ENCODE measurements around the gene UVRAG. TPM values are rescaled to one million over a fixed set of nuclear protein-coding genes. Genes with fewer than 3 reads are reported as not detected.
A peak's percentile ranks its signal among the peaks of the same experiment; 100 is the strongest.

The UVRAG gene
- total and polyA plus RNA-seq, 2 donors = 20.0 to 21.8 TPM

DNA sequence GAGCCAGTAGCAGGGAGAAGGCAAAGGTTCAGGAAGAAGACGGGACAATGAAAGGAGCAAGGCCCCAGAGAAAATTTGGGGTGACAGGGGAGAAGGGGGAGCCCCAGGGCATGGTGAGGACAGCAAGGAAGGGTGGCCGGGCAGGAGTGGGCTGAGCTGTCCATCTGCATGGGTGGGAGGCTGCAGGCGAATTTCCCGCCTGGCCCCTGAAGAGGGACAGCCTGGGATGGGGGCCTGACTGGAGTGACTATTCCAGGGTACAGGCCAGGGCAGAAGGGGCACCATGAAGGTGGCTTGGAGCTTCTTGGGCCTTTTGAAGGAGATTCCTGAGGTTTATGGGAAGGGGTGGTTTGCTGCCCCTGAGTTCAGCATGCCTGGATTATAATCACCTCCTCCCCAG is 335.1 kb downstream of the UVRAG start:
- no peaks in the 10 kb centered on the region for H3K9me3 ChIP-seq (ENCODE audit: control insufficient read depth in 2 of 2, insufficient read depth in 1 of 2, low read length in 1 of 2)
- WGBS = 95% methylated on average over 4 of the region's 4 CpGs
- no peak overlapping the region for H3K4me3 ChIP-seq (ENCODE audit: low read length in 2 of 2)
- H3K27ac ChIP-seq (ENCODE audit: low read depth in 1 of 2, low read length in 1 of 2) = no peak overlapping the region
- no peaks in the 10 kb centered on the region for H3K36me3 ChIP-seq (ENCODE audit: control insufficient read depth in 2 of 2, insufficient read depth in 2 of 2, low read length in 1 of 2)
- DNase-seq (ENCODE audit: low read depth in 6 of 9, low spot score in 9 of 9) = no peak
- H3K27me3 ChIP-seq (ENCODE audit: control insufficient read depth in 2 of 2, insufficient read depth in 1 of 2, low read length in 1 of 2) = peaks cover 0 to 11% of the 10 kb centered on the region in 2 donors
- peaks cover 5 to 14% of the 10 kb centered on the region in 2 donors for H3K4me1 ChIP-seq (ENCODE audit: control insufficient read depth in 2 of 2, insufficient read depth in 2 of 2, low read length in 2 of 2)

DNA sequence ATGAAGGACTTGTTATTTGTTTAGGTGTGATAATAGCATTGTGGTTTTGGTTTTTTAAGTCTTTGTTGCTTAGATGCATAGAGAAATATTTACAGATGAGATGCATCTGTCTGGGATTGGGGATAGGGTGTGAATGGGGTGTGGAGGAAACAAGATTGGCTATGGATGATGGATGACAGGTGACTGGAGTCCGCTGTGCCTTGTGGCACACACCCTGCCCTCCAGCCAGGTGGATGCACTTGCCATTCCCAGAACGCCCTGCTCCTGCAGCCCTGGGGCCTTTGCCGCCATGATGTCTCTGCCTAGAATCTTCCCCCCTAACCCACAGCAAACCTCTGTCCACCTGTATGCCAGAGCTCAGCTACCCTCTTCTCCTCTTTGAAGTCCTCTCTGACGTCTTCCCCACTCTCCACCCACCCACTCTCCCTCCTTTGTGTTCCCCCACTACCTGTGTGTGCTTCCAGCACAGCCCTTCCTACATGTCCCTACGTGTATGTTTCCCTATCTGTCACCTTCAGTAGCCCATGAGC is 336.6 kb downstream of the UVRAG start:
- peaks cover 0 to 11% of the 10 kb centered on the region in 2 donors for H3K27me3 ChIP-seq (ENCODE audit: control insufficient read depth in 2 of 2, insufficient read depth in 1 of 2, low read length in 1 of 2)
- no peak for DNase-seq (ENCODE audit: low read depth in 6 of 9, low spot score in 9 of 9)
- no peak overlapping the region for H3K4me3 ChIP-seq (ENCODE audit: low read length in 2 of 2)
- H3K9me3 ChIP-seq (ENCODE audit: control insufficient read depth in 2 of 2, insufficient read depth in 1 of 2, low read length in 1 of 2) = no peaks in the 10 kb centered on the region
- WGBS = 75% methylated on average over 5 of the region's 5 CpGs
- H3K4me1 ChIP-seq (ENCODE audit: control insufficient read depth in 2 of 2, insufficient read depth in 2 of 2, low read length in 2 of 2) = peaks cover 5 to 14% of the 10 kb centered on the region in 2 donors
- H3K27ac ChIP-seq (ENCODE audit: low read depth in 1 of 2, low read length in 1 of 2) = no peak overlapping the region
- no peaks in the 10 kb centered on the region for H3K36me3 ChIP-seq (ENCODE audit: control insufficient read depth in 2 of 2, insufficient read depth in 2 of 2, low read length in 1 of 2)

DNA sequence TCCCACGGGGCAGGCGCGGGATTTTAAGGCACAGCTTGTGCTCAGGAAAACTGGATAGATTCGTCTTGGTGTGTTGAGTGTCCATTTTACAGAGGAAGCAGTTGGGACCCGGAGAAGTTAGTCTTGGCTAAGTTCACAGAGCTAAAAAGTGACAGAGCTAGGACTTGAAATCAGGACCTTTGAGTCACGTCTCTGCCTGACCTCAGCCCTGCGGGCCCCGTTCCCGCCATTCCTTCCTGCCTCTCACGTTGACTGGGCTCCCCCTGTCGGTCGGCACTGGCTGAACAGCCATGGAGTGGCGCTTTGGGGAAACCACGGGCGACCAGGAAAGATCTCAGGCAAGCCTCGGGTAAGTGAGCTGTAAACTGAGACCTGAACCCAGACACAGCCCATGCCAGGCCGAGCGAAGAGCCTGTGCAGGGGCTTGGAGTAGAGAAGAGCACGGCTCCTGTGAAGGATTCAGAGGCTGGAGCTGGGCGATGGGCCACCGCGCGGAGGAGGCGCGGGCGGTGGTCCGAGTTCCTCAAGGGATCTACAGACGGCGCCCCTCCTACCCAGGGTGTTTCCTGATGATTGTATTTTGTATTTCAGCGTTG is 337.2 kb downstream of the UVRAG start:
- peaks cover 0 to 11% of the 10 kb centered on the region in 2 donors for H3K27me3 ChIP-seq (ENCODE audit: control insufficient read depth in 2 of 2, insufficient read depth in 1 of 2, low read length in 1 of 2)
- peaks cover 5 to 14% of the 10 kb centered on the region in 2 donors for H3K4me1 ChIP-seq (ENCODE audit: control insufficient read depth in 2 of 2, insufficient read depth in 2 of 2, low read length in 2 of 2)
- 14% methylated on average over 30 of the region's 30 CpGs for WGBS
- no peak overlapping the region for H3K27ac ChIP-seq (ENCODE audit: low read depth in 1 of 2, low read length in 1 of 2)
- no peaks in the 10 kb centered on the region for H3K9me3 ChIP-seq (ENCODE audit: control insufficient read depth in 2 of 2, insufficient read depth in 1 of 2, low read length in 1 of 2)
- peak; percentile 30 to 84 (median 66) for DNase-seq (ENCODE audit: low read depth in 6 of 9, low spot score in 9 of 9)
- peak overlapping the region; percentile 34 to 35 for H3K4me3 ChIP-seq (ENCODE audit: low read length in 2 of 2)
- no peaks in the 10 kb centered on the region for H3K36me3 ChIP-seq (ENCODE audit: control insufficient read depth in 2 of 2, insufficient read depth in 2 of 2, low read length in 1 of 2)

DNA sequence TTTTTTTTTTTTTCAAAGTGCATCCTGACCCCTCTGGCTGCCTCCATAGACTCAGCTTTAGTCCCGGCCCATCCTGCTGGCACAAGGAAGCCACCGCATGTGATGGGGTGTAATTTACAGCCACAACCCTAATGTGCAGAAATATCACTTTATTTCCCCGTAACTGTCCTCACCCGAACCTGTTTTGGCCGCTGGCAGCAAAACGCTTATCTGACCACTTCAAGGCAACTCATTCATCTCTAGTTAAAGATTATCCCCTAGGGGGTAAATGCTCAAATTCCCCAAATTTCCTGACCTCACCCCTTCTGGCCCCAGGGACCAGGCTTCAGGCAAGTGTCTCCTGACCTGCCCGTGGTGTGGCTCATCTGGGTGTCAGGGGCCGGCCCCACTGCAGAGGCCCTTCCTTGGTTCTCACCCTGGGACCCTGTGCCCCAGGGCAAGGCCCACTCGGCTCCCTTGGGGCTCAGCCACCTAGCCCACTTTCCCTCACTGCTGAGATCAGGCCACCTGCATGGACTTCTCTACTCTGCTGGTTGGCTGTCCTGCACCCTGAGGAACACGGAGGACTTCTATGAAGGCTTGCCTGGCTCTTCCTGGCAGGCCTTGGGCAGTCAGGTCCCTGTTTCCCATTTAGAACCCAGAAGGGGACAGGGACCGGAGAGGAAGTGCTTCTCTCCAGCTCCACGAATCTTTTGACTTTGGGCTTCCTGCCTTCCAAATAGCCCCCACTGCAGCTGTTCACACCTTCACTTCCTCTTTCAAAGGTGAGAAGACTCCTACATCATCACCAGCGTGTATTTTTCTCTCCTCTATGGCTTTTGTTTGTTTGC is 337.9 kb downstream of the UVRAG start:
- Histone ChIP-seq H3K9me3 (ENCODE audit: control insufficient read depth in 2 of 2, insufficient read depth in 1 of 2, low read length in 1 of 2) (no peaks in the 10 kb centered on the region), H3K27me3 (ENCODE audit: control insufficient read depth in 2 of 2, insufficient read depth in 1 of 2, low read length in 1 of 2) (peaks cover 0 to 11% of the 10 kb centered on the region in 2 donors), H3K27ac (ENCODE audit: low read depth in 1 of 2, low read length in 1 of 2) (no peak overlapping the region), H3K4me1 (ENCODE audit: control insufficient read depth in 2 of 2, insufficient read depth in 2 of 2, low read length in 2 of 2) (peaks cover 5 to 14% of the 10 kb centered on the region in 2 donors), H3K36me3 (ENCODE audit: control insufficient read depth in 2 of 2, insufficient read depth in 2 of 2, low read length in 1 of 2) (no peaks in the 10 kb centered on the region), H3K4me3 (ENCODE audit: low read length in 2 of 2) (peak overlapping the region in 1 of 2 donors; percentile 34)
- peak in 1 of 9 donors; percentile 28 for DNase-seq (ENCODE audit: low read depth in 6 of 9, low spot score in 9 of 9)
- WGBS = 64% methylated on average over 13 of the region's 13 CpGs

DNA sequence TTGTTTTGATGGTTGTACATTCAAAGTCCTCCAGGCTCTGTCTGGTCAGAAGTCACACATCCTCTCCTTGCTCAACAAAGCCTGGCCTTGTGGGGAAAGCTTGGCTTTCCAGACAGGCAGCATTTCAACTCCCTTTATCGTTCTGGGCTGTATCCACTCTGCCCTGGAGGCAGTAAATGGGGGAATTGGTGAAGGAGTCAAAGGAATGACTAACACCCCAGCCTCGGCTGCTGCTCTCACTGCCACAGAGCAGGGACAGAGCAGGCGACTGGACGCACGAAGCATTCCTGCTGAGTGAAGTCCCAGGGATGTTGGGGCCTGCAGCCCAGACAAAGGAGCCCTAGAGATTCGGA is 338.5 kb downstream of the UVRAG start:
- Histone ChIP-seq H3K36me3 (ENCODE audit: control insufficient read depth in 2 of 2, insufficient read depth in 2 of 2, low read length in 1 of 2) (no peaks in the 10 kb centered on the region), H3K27me3 (ENCODE audit: control insufficient read depth in 2 of 2, insufficient read depth in 1 of 2, low read length in 1 of 2) (peaks cover 0 to 11% of the 10 kb centered on the region in 2 donors), H3K9me3 (ENCODE audit: control insufficient read depth in 2 of 2, insufficient read depth in 1 of 2, low read length in 1 of 2) (no peaks in the 10 kb centered on the region), H3K27ac (ENCODE audit: low read depth in 1 of 2, low read length in 1 of 2) (no peak overlapping the region), H3K4me3 (ENCODE audit: low read length in 2 of 2) (no peak overlapping the region), H3K4me1 (ENCODE audit: control insufficient read depth in 2 of 2, insufficient read depth in 2 of 2, low read length in 2 of 2) (peaks cover 5 to 14% of the 10 kb centered on the region in 2 donors)
- no peak for DNase-seq (ENCODE audit: low read depth in 6 of 9, low spot score in 9 of 9)
- WGBS = 95% methylated on average over 6 of the region's 6 CpGs

DNA sequence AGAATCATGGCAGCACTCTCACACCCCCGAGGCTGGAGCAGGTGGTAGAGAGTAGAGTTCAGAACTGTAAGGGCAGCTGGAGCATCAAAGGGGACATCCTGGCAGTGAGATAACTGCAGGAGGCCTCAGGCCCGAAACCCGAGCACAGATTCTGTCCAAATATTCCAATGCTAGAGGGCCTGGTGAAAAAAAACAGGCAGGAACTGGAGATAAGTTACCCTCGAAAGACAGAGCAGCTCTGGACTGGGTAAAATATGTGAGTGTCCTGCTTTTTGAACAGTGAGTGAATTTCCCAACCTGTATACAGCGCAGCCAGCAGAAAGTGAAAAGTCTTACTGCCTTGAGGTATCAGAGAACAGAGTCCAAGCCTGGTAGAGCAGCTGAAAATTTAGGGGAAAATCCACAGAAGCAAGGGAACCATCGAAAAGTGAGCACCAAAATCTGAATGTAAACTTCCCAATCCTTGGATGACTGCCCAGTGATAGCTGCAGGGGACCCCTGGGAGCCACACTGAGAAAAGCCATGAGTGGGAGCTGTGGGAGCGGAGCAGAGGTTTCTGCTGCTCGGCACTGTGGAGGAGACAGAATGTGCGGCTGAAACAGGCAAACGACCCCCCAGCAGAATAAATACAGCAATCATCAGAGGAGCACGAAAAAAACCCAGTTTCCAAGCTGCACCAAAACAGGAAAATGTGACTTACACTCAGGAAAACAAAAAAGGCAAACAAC is 340.7 kb downstream of the UVRAG start:
- no peaks in the 10 kb centered on the region for H3K9me3 ChIP-seq (ENCODE audit: control insufficient read depth in 2 of 2, insufficient read depth in 1 of 2, low read length in 1 of 2)
- H3K27me3 ChIP-seq (ENCODE audit: control insufficient read depth in 2 of 2, insufficient read depth in 1 of 2, low read length in 1 of 2) = peaks cover 0 to 11% of the 10 kb centered on the region in 2 donors
- H3K4me1 ChIP-seq (ENCODE audit: control insufficient read depth in 2 of 2, insufficient read depth in 2 of 2, low read length in 2 of 2) = peaks cover 5 to 14% of the 10 kb centered on the region in 2 donors
- 91% methylated on average over 11 of the region's 11 CpGs for WGBS
- no peak for DNase-seq (ENCODE audit: low read depth in 6 of 9, low spot score in 9 of 9)
- no peak overlapping the region for H3K4me3 ChIP-seq (ENCODE audit: low read length in 2 of 2)
- no peak overlapping the region for H3K27ac ChIP-seq (ENCODE audit: low read depth in 1 of 2, low read length in 1 of 2)
- no peaks in the 10 kb centered on the region for H3K36me3 ChIP-seq (ENCODE audit: control insufficient read depth in 2 of 2, insufficient read depth in 2 of 2, low read length in 1 of 2)

DNA sequence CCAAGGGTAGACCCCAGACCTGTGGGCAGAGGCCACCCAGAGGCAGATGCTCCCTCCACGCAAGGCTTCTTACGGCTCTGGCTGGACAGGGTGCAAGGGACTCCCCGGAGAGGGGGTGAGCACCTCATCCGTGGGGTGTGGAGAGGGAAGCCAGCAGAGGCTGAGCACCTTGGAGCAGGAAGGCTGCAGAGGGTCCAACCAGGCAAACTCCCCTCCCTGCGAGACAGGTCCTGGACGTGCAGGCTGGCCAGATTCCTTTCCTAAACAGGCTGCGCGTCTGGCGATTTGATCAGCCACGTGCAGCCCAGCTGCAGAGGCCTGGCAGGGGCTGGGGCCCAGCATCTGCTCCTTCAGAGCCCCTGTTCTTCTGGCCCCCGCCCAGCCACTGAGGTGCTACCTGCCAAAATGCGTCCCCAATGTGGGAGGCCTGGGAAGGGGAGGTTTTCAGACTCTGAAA is 342.0 kb downstream of the UVRAG start:
- H3K4me3 ChIP-seq (ENCODE audit: low read length in 2 of 2) = no peak overlapping the region
- DNase-seq (ENCODE audit: low read depth in 6 of 9, low spot score in 9 of 9) = no peak
- no peaks in the 10 kb centered on the region for H3K9me3 ChIP-seq (ENCODE audit: control insufficient read depth in 2 of 2, insufficient read depth in 1 of 2, low read length in 1 of 2)
- H3K27ac ChIP-seq (ENCODE audit: low read depth in 1 of 2, low read length in 1 of 2) = no peak overlapping the region
- 92% methylated on average over 12 of the region's 12 CpGs for WGBS
- H3K36me3 ChIP-seq (ENCODE audit: control insufficient read depth in 2 of 2, insufficient read depth in 2 of 2, low read length in 1 of 2) = no peaks in the 10 kb centered on the region
- H3K27me3 ChIP-seq (ENCODE audit: control insufficient read depth in 2 of 2, insufficient read depth in 1 of 2, low read length in 1 of 2) = peaks cover 0 to 7% of the 10 kb centered on the region in 2 donors
- H3K4me1 ChIP-seq (ENCODE audit: control insufficient read depth in 2 of 2, insufficient read depth in 2 of 2, low read length in 2 of 2) = peaks cover 5 to 12% of the 10 kb centered on the region in 2 donors

DNA sequence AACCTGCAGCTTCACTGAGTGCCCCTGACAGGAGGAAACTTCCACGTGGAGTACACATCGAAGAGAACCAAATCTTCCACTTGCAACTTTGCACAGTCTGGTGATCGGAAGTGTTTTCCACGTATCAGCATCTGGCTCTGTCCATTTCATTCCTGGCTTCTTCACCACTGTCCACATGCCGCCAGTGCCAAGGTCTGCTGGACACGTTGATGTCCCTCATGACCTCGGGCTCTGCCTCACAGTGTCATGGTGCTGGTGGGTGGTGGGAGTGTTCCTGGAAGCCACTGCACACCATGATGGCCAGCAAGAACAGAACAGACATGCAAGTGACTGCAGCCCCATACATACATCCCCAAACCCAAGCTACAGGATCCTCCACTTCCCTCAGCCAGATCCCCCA is 342.9 kb downstream of the UVRAG start:
- Histone ChIP-seq H3K4me1 (ENCODE audit: control insufficient read depth in 2 of 2, insufficient read depth in 2 of 2, low read length in 2 of 2) (peaks cover 0 to 7% of the 10 kb centered on the region in 2 donors), H3K9me3 (ENCODE audit: control insufficient read depth in 2 of 2, insufficient read depth in 1 of 2, low read length in 1 of 2) (no peaks in the 10 kb centered on the region), H3K27me3 (ENCODE audit: control insufficient read depth in 2 of 2, insufficient read depth in 1 of 2, low read length in 1 of 2) (peaks cover 0 to 2% of the 10 kb centered on the region in 2 donors), H3K27ac (ENCODE audit: low read depth in 1 of 2, low read length in 1 of 2) (no peak overlapping the region), H3K36me3 (ENCODE audit: control insufficient read depth in 2 of 2, insufficient read depth in 2 of 2, low read length in 1 of 2) (no peaks in the 10 kb centered on the region), H3K4me3 (ENCODE audit: low read length in 2 of 2) (no peak overlapping the region)
- WGBS = 94% methylated on average over 7 of the region's 7 CpGs
- DNase-seq (ENCODE audit: low read depth in 6 of 9, low spot score in 9 of 9) = no peak

Data from thymus (tissue), 11 donors.